NB4 (cell line): Measurements from ENCODE around the gene NSMCE1.
"Not testable (repeated sequence)": the region's sequence is repeated elsewhere in the genome, so short reads cannot be mapped to it uniquely, and the experiment has no call there.

Experiments
- CTCF ChIP-seq: IDR thresholded peaks from one replicate; pipeline ENCODE4 v1.5.1; 2012; ENCODE audit warnings: low read depth, low read length
- MAX ChIP-seq: IDR thresholded peaks from 2 replicates; pipeline ENCODE4 v1.6.1; 2011; ENCODE audit warnings: low read depth, low read length
- MYC ChIP-seq: IDR thresholded peaks from 2 replicates; pipeline ENCODE4 v1.6.1; 2011; ENCODE audit warnings: low read depth, low read length
- POLR2A ChIP-seq: IDR thresholded peaks from 2 replicates; pipeline ENCODE4 v1.6.1; 2011; ENCODE audit warnings: mild to moderate bottlenecking; ENCODE audit not compliant: insufficient read length; ENCODE audit errors: extremely low read depth

GRCh38 chr16:27200914-27201313 lies 67.7 kb downstream of the NSMCE1 start:
- not testable (repeated sequence) for TF ChIP-seq POLR2A, CTCF, MYC, MAX
